Liver (tissue), 9 donors: ENCODE data around the gene CFL2. TPM values are rescaled to one million over a fixed set of nuclear protein-coding genes. Genes with fewer than 3 reads are reported as not detected.

Experiments used
- DNase-seq: peaks from one replicate; pipeline ENCODE4 v3.0.0-alpha.2; 2017; ENCODE audit warnings: low spot score
- H3K27ac ChIP-seq, 2 donors: one replicate each; pipeline ENCODE4 v1.7.0; 2013; ENCODE audit warnings: inconsistent platforms in 2 of 2, low read length in 2 of 2, control low read depth in 1 of 2, low read depth in 1 of 2, mild to moderate bottlenecking in 1 of 2
- H3K27me3 ChIP-seq, 4 donors: one replicate each; pipeline versions ENCODE4 v1.6.1 to v1.7.0; 2013; ENCODE audit warnings: low read length in 3 of 4, inconsistent platforms in 1 of 4, mild to moderate bottlenecking in 1 of 4, moderate library complexity in 1 of 4; ENCODE audit not compliant: control insufficient read depth in 4 of 4, insufficient read depth in 4 of 4
- H3K36me3 ChIP-seq, 4 donors: one replicate each; pipeline versions ENCODE4 v1.6.1 to v1.7.0; 2013; ENCODE audit warnings: low read length in 3 of 4, mild to moderate bottlenecking in 3 of 4, low read depth in 1 of 4, moderate library complexity in 1 of 4; ENCODE audit not compliant: control insufficient read depth in 4 of 4, insufficient read depth in 3 of 4
- H3K4me1 ChIP-seq, 4 donors: one replicate each; pipeline versions ENCODE4 v1.6.1 to v1.7.0; 2013; ENCODE audit warnings: low read length in 3 of 4, mild to moderate bottlenecking in 3 of 4, moderate library complexity in 1 of 4; ENCODE audit not compliant: control insufficient read depth in 4 of 4, insufficient read depth in 4 of 4
- H3K4me3 ChIP-seq, 3 donors: one replicate each; pipeline versions ENCODE4 v1.6.1 to v1.7.0; 2013; ENCODE audit warnings: low read length in 3 of 3, control low read depth in 1 of 3, low read depth in 1 of 3, mild to moderate bottlenecking in 1 of 3
- H3K9ac ChIP-seq, 2 donors: one replicate each; pipeline ENCODE4 v1.7.0; 2013; ENCODE audit warnings: low read length in 2 of 2, mild to moderate bottlenecking in 2 of 2, moderate library complexity in 2 of 2, control low read depth in 1 of 2, low read depth in 1 of 2
- H3K9me3 ChIP-seq, 4 donors: one replicate each; pipeline versions ENCODE4 v1.6.1 to v1.7.0; 2013; ENCODE audit warnings: low read length in 3 of 4; ENCODE audit not compliant: control insufficient read depth in 4 of 4
- ATF3 ChIP-seq: IDR thresholded peaks from 2 replicates; pipeline ENCODE4 v1.6.1; 2016; ENCODE audit warnings: antibody characterized with exemption
- CTCF ChIP-seq: fragments of 150-350 bp; IDR thresholded peaks from 2 replicates; pipeline ENCODE4 v1.5.1; 2017; ENCODE audit warnings: improper control_type of control experiment, low read depth, low read length; ENCODE audit not compliant: missing input control
- EGR1 ChIP-seq, 2 donors: IDR thresholded peaks; 2 replicates each; pipeline ENCODE4 v1.6.1; 2016 to 2018; ENCODE audit warnings: antibody characterized with exemption in 2 of 2, low read depth in 2 of 2
- FOXA1 ChIP-seq: IDR thresholded peaks from 2 replicates; pipeline ENCODE4 v1.6.1; 2016; ENCODE audit warnings: antibody characterized with exemption
- FOXA2 ChIP-seq: IDR thresholded peaks from 2 replicates; pipeline ENCODE4 v1.6.1; 2016; ENCODE audit warnings: antibody characterized with exemption
- GABPA ChIP-seq, 2 donors: IDR thresholded peaks in 1 of 2; conservative IDR thresholded peaks in 1 of 2; 2 replicates each; pipeline ENCODE4 v1.6.1; 2016; ENCODE audit warnings: antibody characterized with exemption in 2 of 2, mild to moderate bottlenecking in 1 of 2, moderate library complexity in 1 of 2
- HNF4A ChIP-seq, 2 donors: conservative IDR thresholded peaks; 2 replicates each; pipeline ENCODE4 v1.6.1; 2016; ENCODE audit warnings: antibody characterized with exemption in 2 of 2, mild to moderate bottlenecking in 2 of 2
- HNF4G ChIP-seq: IDR thresholded peaks from 2 replicates; pipeline ENCODE4 v1.6.1; 2016; ENCODE audit warnings: antibody characterized with exemption
- JUND ChIP-seq, 2 donors: IDR thresholded peaks; 2 replicates each; pipeline ENCODE4 v1.6.1; 2016; ENCODE audit warnings: antibody characterized with exemption in 2 of 2
- MAX ChIP-seq: IDR thresholded peaks from 2 replicates; pipeline ENCODE4 v1.6.1; 2016; ENCODE audit warnings: antibody characterized with exemption
- NR2F2 ChIP-seq: IDR thresholded peaks from 2 replicates; pipeline ENCODE4 v1.6.1; 2016; ENCODE audit warnings: antibody characterized with exemption
- RAD21 ChIP-seq, 2 donors: IDR thresholded peaks; 2 replicates each; pipeline ENCODE4 v1.6.1; 2016; ENCODE audit warnings: antibody characterized with exemption in 2 of 2, mild to moderate bottlenecking in 2 of 2
- REST ChIP-seq: IDR thresholded peaks from 2 replicates; pipeline ENCODE4 v1.6.1; 2016; ENCODE audit warnings: antibody characterized with exemption, mild to moderate bottlenecking
- RXRA ChIP-seq, 2 donors: IDR thresholded peaks; 2 replicates each; pipeline ENCODE4 v1.6.1; 2017 to 2018; ENCODE audit warnings: antibody characterized with exemption in 2 of 2, mild to moderate bottlenecking in 1 of 2
- SP1 ChIP-seq: IDR thresholded peaks from 2 replicates; pipeline ENCODE4 v1.6.1; 2018; ENCODE audit warnings: antibody characterized with exemption, mild to moderate bottlenecking
- TAF1 ChIP-seq: conservative IDR thresholded peaks from 2 replicates; pipeline ENCODE4 v1.6.1; 2016; ENCODE audit warnings: antibody characterized with exemption, mild to moderate bottlenecking
- YY1 ChIP-seq: IDR thresholded peaks from 2 replicates; pipeline ENCODE4 v1.6.1; 2016; ENCODE audit warnings: antibody characterized with exemption, mild to moderate bottlenecking
- ZBTB33 ChIP-seq: IDR thresholded peaks from 2 replicates; pipeline ENCODE4 v1.6.1; 2016; ENCODE audit warnings: antibody characterized with exemption
- WGBS: extraction: QIAGEN DNeasy Blood & Tissue Kit; methylation state at CpG from one replicate; pipeline ENCODE4 v1.1.7; 2013; 5-methylcytosine and 5-hydroxymethylcytosine counted together
- polyA plus RNA-seq, 2 donors: library from polyadenylated mRNA; stranded (reverse) in 1 of 2; unstranded in 1 of 2; fragments of 200-250 nt in 1 of 2; fragments of >200 nt in 1 of 2; fragmentation: Nextera tagmentation in 1 of 2; extraction: Ambion mirVana in 1 of 2; gene quantifications; one replicate each; pipeline versions ENCODE4 v1.2.1 to v1.2.3, GENCODE V29; 2013 to 2015
- total RNA-seq, 2 donors: library from RNA; depleted of rRNA; stranded (reverse); fragments of >200 nt; gene quantifications; one replicate each; pipeline ENCODE4 v1.2.3, GENCODE V29; 2014
- donor health status: healthy.
- donor health status: healthy.
- donor health status: healthy.
- donor health status: healthy.
- donor health status: healthy.

Gene CFL2
- total and polyA plus RNA-seq, 4 donors = 37.2 to 76.1 (median 62.7) TPM

GRCh38 chr14:34711796-34712712 is 2.3 kb downstream of the CFL2 start:
- H3K9ac ChIP-seq = peak overlapping the region in 1 of 2 donors; percentile 31
- H3K4me3 ChIP-seq = no peak overlapping the region
- H3K27ac ChIP-seq = peak overlapping the region; percentile 20 to 32
- H3K9me3 ChIP-seq = no peaks in the 10 kb centered on the region
- no peak for DNase-seq
- TF ChIP-seq EGR1 (IDR thresholded peaks at IDR 0.05; ENCODE audit: low read depth in 2 of 2) (no peak), HNF4A (conservative IDR thresholded peaks at IDR 0.05) (no peak), ATF3 (no peak), GABPA (IDR thresholded peaks at IDR 0.05 in 1 of 2, conservative IDR thresholded peaks at IDR 0.05 in 1 of 2) (no peak), NR2F2 (no peak), JUND (IDR thresholded peaks at IDR 0.05) (no peak), FOXA2 (no peak), CTCF (no peak), MAX (no peak), RXRA (IDR thresholded peaks at IDR 0.05) (no peak), TAF1 (no peak), SP1 (no peak), FOXA1 (no peak), YY1 (no peak), ZBTB33 (no peak), HNF4G (no peak), REST (no peak), RAD21 (IDR thresholded peaks at IDR 0.05) (no peak)
- WGBS = 84% methylated on average over 4 of the region's 4 CpGs
- peaks cover 2 to 31% (median 12%) of the 10 kb centered on the region in 4 donors for H3K4me1 ChIP-seq
- H3K36me3 ChIP-seq = peaks cover 2 to 8% (median 5%) of the 10 kb centered on the region in 4 donors
- H3K27me3 ChIP-seq = no peaks in the 10 kb centered on the region
